K562 (cell line): ENCODE measurements around the gene UNKL. TPM values are rescaled to one million over a fixed set of nuclear protein-coding genes. Genes with fewer than 3 reads are reported as not detected.

Source experiments
- ARID1B ChIP-seq: fragments of 450-650 bp; IDR thresholded peaks from 2 replicates; pipeline ENCODE4 v1.6.1; 2016; ENCODE audit warnings: antibody characterized with exemption, mild to moderate bottlenecking, inconsistent platforms
- CHAMP1 ChIP-seq: fragments of 450-650 bp; IDR thresholded peaks from 2 replicates; pipeline ENCODE4 v1.6.1; 2016; ENCODE audit warnings: mild to moderate bottlenecking
- CREB3 ChIP-seq: fragments of 450-650 bp; conservative IDR thresholded peaks from 2 replicates; pipeline ENCODE4 v1.6.1; 2016; ENCODE audit warnings: missing genetic modification characterization, low read depth, mild to moderate bottlenecking, missing compliant biosample characterization, moderate library complexity
- CSDE1 ChIP-seq, 2 experiments: fragments of 450-650 bp; IDR thresholded peaks; 2 replicates each; pipeline ENCODE4 v1.6.1; 2016; ENCODE audit warnings: mild to moderate bottlenecking in 1 of 2
- E4F1 ChIP-seq: fragments of 250-450 bp; sonication (Bioruptor Pico); IDR thresholded peaks from 2 replicates; pipeline ENCODE4 v1.5.0; 2021; ENCODE audit warnings: mild to moderate bottlenecking, borderline replicate concordance
- EP300 ChIP-seq: IDR thresholded peaks from 2 replicates; pipeline ENCODE4 v1.6.1; 2012; ENCODE audit warnings: low read length, improper control_type of control experiment
- FOXM1 ChIP-seq, 2 experiments: fragments of 450-650 bp in 1 of 2; sonication (generic) in 1 of 2; formaldehyde crosslinking in 1 of 2; IDR thresholded peaks; 2 replicates each; pipeline versions ENCODE4 v1.6.1 to v1.9.0; 2017 to 2022; ENCODE audit warnings: low read depth in 2 of 2, mild to moderate bottlenecking in 2 of 2, missing genetic modification reagents in 1 of 2, moderate library complexity in 1 of 2
- HNRNPUL1 ChIP-seq: fragments of 200-400 bp; formaldehyde crosslinking; IDR thresholded peaks from 2 replicates; pipeline ENCODE4 v1.6.1; 2017; ENCODE audit warnings: low read length
- ID3 ChIP-seq, 2 experiments: fragments of 250-450 bp in 1 of 2; fragments of 450-650 bp in 1 of 2; sonication (Bioruptor Pico) in 1 of 2; IDR thresholded peaks; 2 replicates each; pipeline versions ENCODE4 v1.6.1 to v1.8.0; 2016 to 2021; ENCODE audit warnings: mild to moderate bottlenecking in 2 of 2, moderate library complexity in 2 of 2, missing compliant biosample characterization in 1 of 2, missing genetic modification characterization in 1 of 2
- JUND ChIP-seq, 2 experiments: IDR thresholded peaks; 2 replicates in 1 of 2; 3 replicates in 1 of 2; pipeline ENCODE4 v1.6.1; 2011; ENCODE audit warnings: borderline replicate concordance in 2 of 2, low read depth in 2 of 2, low read length in 2 of 2, improper control_type of control experiment in 1 of 2, missing biosample characterization in 1 of 2, missing genetic modification characterization in 1 of 2, missing genetic modification reagents in 1 of 2
- MIER1 ChIP-seq: fragments of 450-650 bp; IDR thresholded peaks from 2 replicates; pipeline ENCODE4 v1.6.1; 2016; ENCODE audit warnings: antibody characterized with exemption, mild to moderate bottlenecking, low read depth
- SMAD3 ChIP-seq: fragments of 450-650 bp; formaldehyde crosslinking; conservative IDR thresholded peaks from 2 replicates; pipeline ENCODE4 v1.4.0; 2020; ENCODE audit warnings: mild to moderate bottlenecking
- STAT6 ChIP-seq: sonication (generic); formaldehyde crosslinking; IDR thresholded peaks from 2 replicates; pipeline ENCODE4 v1.8.1; 2023; ENCODE audit warnings: mild to moderate bottlenecking, missing genetic modification reagents
- TAL1 ChIP-seq: fragments of 450-650 bp; IDR thresholded peaks from 2 replicates; pipeline ENCODE4 v1.6.1; 2016; ENCODE audit warnings: mild to moderate bottlenecking
- ZNF354B ChIP-seq: fragments of 250-450 bp; sonication (Bioruptor Pico); IDR thresholded peaks from 2 replicates; pipeline ENCODE4 v1.4.0; 2020
- ZNF764 ChIP-seq: fragments of 250-450 bp; sonication (Bioruptor Pico); IDR thresholded peaks from 2 replicates; pipeline ENCODE4 v1.4.0; 2020; ENCODE audit warnings: low read depth, mild to moderate bottlenecking, moderate library complexity
- polyA plus RNA-seq, 8 experiments: library from polyadenylated mRNA; depleted of rRNA in 4 of 8; stranded (reverse) in 5 of 8; unstranded in 3 of 8; fragments of >200 nt; fragmentation: Nextera tagmentation in 2 of 8; fragmentation: Illumina TruSeq in 1 of 8; extraction: Ambion mirVana in 2 of 8; extraction: Trizol in 1 of 8; gene quantifications; 2 replicates each; pipeline versions ENCODE4 v1.2.1 to v1.2.3, GENCODE V29; 2011 to 2014; ENCODE audit warnings: inconsistent platforms in 1 of 8, missing spikeins in 1 of 8
- total RNA-seq, 7 experiments: library from RNA; depleted of rRNA in 6 of 7; stranded (reverse); fragments of >200 nt in 6 of 7; fragmentation: Illumina TruSeq in 2 of 7; extraction: Trizol in 2 of 7; gene quantifications; 2 replicates each; pipeline versions ENCODE4 v1.2.1 to v1.2.3, GENCODE V29; 2011 to 2021; ENCODE audit warnings: low replicate concordance in 1 of 7

The UNKL gene
- total and polyA plus RNA-seq, 9 of the 15 experiments (the other 6 are each of a cell fraction or from before 2014, with no cell fraction given): 0.37 to 30.2 (median 5.1) TPM

GRCh38 chr16:1331712-1332617 lies 82.5 kb downstream of the UNKL start (continued):
- TF ChIP-seq CSDE1 (IDR thresholded peaks at IDR 0.05): peak in 1 of 2 experiments; percentile 84; a peak in 2 of 4 replicates
- peak; percentile 32; the same call in 1 of the 2 replicates for TF ChIP-seq ARID1B
- no peak for TF ChIP-seq HNRNPUL1
- no peak for TF ChIP-seq ZNF764 (CRISPR knock-in tag)
- TF ChIP-seq EP300: peak; percentile 41
- no peak for TF ChIP-seq JUND (IDR thresholded peaks at IDR 0.05; ENCODE audit: borderline replicate concordance, low read depth, low read length)
- no peak for TF ChIP-seq JUND (tag; IDR thresholded peaks at IDR 0.05; ENCODE audit: borderline replicate concordance, low read depth, low read length)
- TF ChIP-seq E4F1 (CRISPR knock-in tag): no peak
- no peak for TF ChIP-seq ID3 (CRISPR knock-in tag; IDR thresholded peaks at IDR 0.05)
- no peak for TF ChIP-seq ID3 (tag; IDR thresholded peaks at IDR 0.05)
- TF ChIP-seq TAL1: no peak
- no peak for TF ChIP-seq FOXM1 (IDR thresholded peaks at IDR 0.05; ENCODE audit: low read depth)
- TF ChIP-seq FOXM1 (CRISPR knock-in tag; IDR thresholded peaks at IDR 0.05; ENCODE audit: low read depth): no peak
- TF ChIP-seq ZNF354B (CRISPR knock-in tag): no peak
- TF ChIP-seq CREB3 (tag): 0 out of 2 replicates have a peak, but pooled peaks have one; percentile 6
- no peak for TF ChIP-seq CHAMP1
- TF ChIP-seq SMAD3 (CRISPR knock-in tag): no peak
- TF ChIP-seq STAT6: no peak; the same call in 1 of the 2 replicates
- TF ChIP-seq MIER1: no peak
